A549 (cell line): ENCODE data around the gene LY86. TPM values are rescaled to one million over a fixed set of nuclear protein-coding genes. Genes with fewer than 3 reads are reported as not detected.

Experiments used
- ATAC-seq, 2 experiments: fragments of 200-7000 bp in 1 of 2; fragments of >200 bp in 1 of 2; cut with Nextera tagmentation in 1 of 2; cut with Tn5 transposase in 1 of 2; 3 replicates each; pipeline versions ENCODE4 v1.8.0 to v1.9.1; 2018 to 2020; ENCODE audit warnings: mild to moderate bottlenecking in 1 of 2, moderate library complexity in 1 of 2
- CTCF ChIA-PET: fragments of 300-600 bp; sonication (Branson Sonifier 250); formaldehyde crosslinking; extraction: SDS; loops from one replicate; lab custom pipeline; 2021; ENCODE audit warnings: antibody characterized with exemption, inconsistent platforms; lab: Yijun Ruan, JAX
- POLR2A ChIA-PET: fragments of 350-600 bp; formaldehyde crosslinking; extraction: SDS; loops from one replicate; lab custom pipeline; 2021; ENCODE audit warnings: antibody characterized with exemption, inconsistent platforms; lab: Yijun Ruan, JAX
- DNase-seq, 2 experiments: peaks; one replicate each; pipeline versions ENCODE4 v3.0.0 to v3.0.0-alpha.2; 2011 to 2016; ENCODE audit warnings: low read depth in 1 of 2, low spot score in 1 of 2
- FAIRE-seq: peaks from 2 replicates; lab custom pipeline; 2011; peaks lifted over from hg19 to GRCh38; lab: Jason Lieb, UNC
- H3K27ac ChIP-seq, 2 experiments: fragments of >200 bp; sonication (Bioruptor Twin); formaldehyde crosslinking; 3 replicates each; pipeline ENCODE4 v1.5.1; 2016 to 2017
- H3K4me1 ChIP-seq: fragments of >200 bp; sonication (Bioruptor Twin); formaldehyde crosslinking; 3 replicates; pipeline ENCODE4 v1.6.1; 2016
- H3K4me2 ChIP-seq: fragments of >200 bp; sonication (Bioruptor Twin); formaldehyde crosslinking; 3 replicates; pipeline ENCODE4 v1.6.1; 2016
- H3K4me3 ChIP-seq: fragments of >200 bp; sonication (Bioruptor Twin); formaldehyde crosslinking; 3 replicates; pipeline ENCODE4 v1.5.1; 2016
- H3K9me3 ChIP-seq: fragments of >200 bp; sonication (Bioruptor Twin); formaldehyde crosslinking; 3 replicates; pipeline ENCODE4 v1.6.1; 2016
- BHLHE40 ChIP-seq: IDR thresholded peaks from 2 replicates; pipeline ENCODE4 v1.6.1; 2012; ENCODE audit warnings: low read depth, low read length, inconsistent platforms
- CHD2 ChIP-seq: fragments of 150-350 bp; IDR thresholded peaks from 2 replicates; pipeline ENCODE4 v1.6.1; 2014; ENCODE audit warnings: low read length; ENCODE audit not compliant: partially characterized antibody
- ELK1 ChIP-seq: fragments of 150-350 bp; IDR thresholded peaks from 2 replicates; pipeline ENCODE4 v1.6.1; 2014; ENCODE audit warnings: low read depth, mild to moderate bottlenecking, low read length
- EP300 ChIP-seq, 2 experiments: fragments of >200 bp; sonication (Bioruptor Twin); formaldehyde crosslinking; IDR thresholded peaks; 2 replicates in 1 of 2; 3 replicates in 1 of 2; pipeline ENCODE4 v1.6.1; 2016 to 2017
- HEYL ChIP-seq: fragments of 250-450 bp; sonication (Bioruptor Pico); IDR thresholded peaks from 2 replicates; pipeline ENCODE4 v1.8.0; 2021; ENCODE audit warnings: mild to moderate bottlenecking, moderate library complexity
- HOXB5 ChIP-seq: fragments of 250-450 bp; sonication (Bioruptor Pico); IDR thresholded peaks from 2 replicates; pipeline ENCODE4 v1.5.0; 2020; ENCODE audit warnings: mild to moderate bottlenecking, moderate library complexity
- JUN ChIP-seq, 2 experiments: fragments of >200 bp; sonication (Bioruptor Twin); formaldehyde crosslinking; IDR thresholded peaks; 2 replicates in 1 of 2; 3 replicates in 1 of 2; pipeline ENCODE4 v1.6.1; 2016 to 2017
- JUNB ChIP-seq: fragments of >200 bp; sonication (Bioruptor Twin); formaldehyde crosslinking; IDR thresholded peaks from 2 replicates; pipeline ENCODE4 v1.6.1; 2016
- KDM5A ChIP-seq: fragments of 200-600 bp; sonication (generic); IDR thresholded peaks from 2 replicates; pipeline ENCODE4 v1.6.1; 2016; ENCODE audit warnings: antibody characterized with exemption, mild to moderate bottlenecking
- MAZ ChIP-seq: fragments of 150-350 bp; IDR thresholded peaks from 2 replicates; pipeline ENCODE4 v1.6.1; 2014; ENCODE audit warnings: antibody characterized with exemption, low read depth, low read length, borderline replicate concordance
- NFE2L2 ChIP-seq: fragments of 150-350 bp; conservative IDR thresholded peaks from 2 replicates; pipeline ENCODE4 v1.6.1; 2014; ENCODE audit warnings: low read length
- NR3C1 ChIP-seq: fragments of >200 bp; sonication (Bioruptor Twin); formaldehyde crosslinking; IDR thresholded peaks from 3 replicates; pipeline ENCODE4 v1.6.1; 2017
- PHF8 ChIP-seq: fragments of 200-600 bp; sonication (generic); IDR thresholded peaks from 2 replicates; pipeline ENCODE4 v1.6.1; 2016; ENCODE audit warnings: low read depth, mild to moderate bottlenecking, antibody characterized with exemption, moderate library complexity, borderline replicate concordance
- POLR2A ChIP-seq: IDR thresholded peaks from 2 replicates; pipeline ENCODE4 v1.6.1; 2012; ENCODE audit warnings: mild to moderate bottlenecking, low read length
- RARB ChIP-seq: fragments of 250-450 bp; sonication (Bioruptor Pico); IDR thresholded peaks from 2 replicates; pipeline ENCODE4 v1.8.0; 2021; ENCODE audit warnings: mild to moderate bottlenecking, moderate library complexity
- RCOR1 ChIP-seq: fragments of 150-350 bp; IDR thresholded peaks from 2 replicates; pipeline ENCODE4 v1.6.1; 2014; ENCODE audit warnings: antibody characterized with exemption, low read length, low read depth
- RNF2 ChIP-seq: fragments of 200-600 bp; sonication (generic); IDR thresholded peaks from 2 replicates; pipeline ENCODE4 v1.6.1; 2016; ENCODE audit warnings: low read depth, mild to moderate bottlenecking, antibody characterized with exemption, moderate library complexity, borderline replicate concordance
- SMC3 ChIP-seq: fragments of >200 bp; sonication (Bioruptor Twin); formaldehyde crosslinking; IDR thresholded peaks from 3 replicates; pipeline ENCODE4 v1.6.1; 2018; ENCODE audit warnings: inconsistent platforms
- TFCP2L1 ChIP-seq: fragments of 250-450 bp; sonication (Bioruptor Pico); IDR thresholded peaks from 2 replicates; pipeline ENCODE4 v1.5.0; 2021; ENCODE audit warnings: mild to moderate bottlenecking
- TP53 ChIP-seq: fragments of 250-450 bp; sonication (Bioruptor Pico); IDR thresholded peaks from 2 replicates; pipeline ENCODE4 v1.5.0; 2021; ENCODE audit warnings: mild to moderate bottlenecking, moderate library complexity
- ZC3H11A ChIP-seq: fragments of 450-650 bp; IDR thresholded peaks from 2 replicates; pipeline ENCODE4 v1.6.1; 2014; ENCODE audit warnings: antibody characterized with exemption, mild to moderate bottlenecking
- ZSCAN20 ChIP-seq: fragments of 250-450 bp; sonication (Bioruptor Pico); IDR thresholded peaks from 2 replicates; pipeline ENCODE4 v1.8.0; 2022; ENCODE audit warnings: mild to moderate bottlenecking, moderate library complexity
- WGBS: methylation state at CpG from one replicate; pipeline ENCODE4 v1.1.6; 2017; ENCODE audit errors: missing lambda C conversion rate; 5-methylcytosine and 5-hydroxymethylcytosine counted together
- polyA plus RNA-seq, 4 experiments: library from polyadenylated mRNA; depleted of rRNA in 3 of 4; stranded (reverse); fragments of >200 nt; fragmentation: RNase III in 1 of 4; extraction: RNeasy Plus Mini Kit Qiagen cat#74134 plus additional on column Dnase treatment in 1 of 4; gene quantifications; 2 replicates in 3 of 4; 3 replicates in 1 of 4; pipeline ENCODE4 v1.2.3, GENCODE V29; 2011 to 2017
- TF ChIP-seq, protein P1 (sequence below): fragments of >200 bp; sonication (Bioruptor Twin); formaldehyde crosslinking; IDR thresholded peaks from 3 replicates; pipeline ENCODE4 v1.6.1; 2016
- TF ChIP-seq, protein P2 (sequence below): fragments of >200 bp; sonication (Bioruptor Twin); formaldehyde crosslinking; IDR thresholded peaks from 2 replicates; pipeline ENCODE4 v1.6.1; 2016

LY86 gene
- polyA plus RNA-seq, 2 of the 4 experiments (the other 2 are of a cell fraction): not detected

- Histone ChIP-seq H3K9me3 (no peaks in the 10 kb centered on the region), H3K27ac (no peak overlapping the region), H3K4me2 (no peak overlapping the region), H3K4me3 (no peak overlapping the region), H3K4me1 (peaks cover 13% of the 10 kb centered on the region; the same call in 2 of the 3 replicates)
- FAIRE-seq (no peak), DNase-seq (no peak), ATAC-seq (no peak)
- no peak for TF ChIP-seq NR3C1
- no peak for TF ChIP-seq HEYL
- no peak for TF ChIP-seq SMC3
- no peak for TF ChIP-seq ZSCAN20 (CRISPR knock-in tag)
- no peak for TF ChIP-seq TFCP2L1 (CRISPR knock-in tag)
- no peak for TF ChIP-seq ELK1
- no peak for TF ChIP-seq PHF8
- no peak for TF ChIP-seq RNF2
- TF ChIP-seq MAZ: no peak
- POLR2A ChIA-PET: no interaction called here
- WGBS: 58% methylated on average over 2 of the region's 2 CpGs
- CTCF ChIA-PET: interaction anchor here (0.7 kb wide), 1 partner anchor 34 kb away, joined by 4 read pairs; no protein-coding TSS in a partner anchor
Observed at GRCh38 chr6:6690144-6690483, 101.6 kb downstream of the LY86 start.

DNA sequence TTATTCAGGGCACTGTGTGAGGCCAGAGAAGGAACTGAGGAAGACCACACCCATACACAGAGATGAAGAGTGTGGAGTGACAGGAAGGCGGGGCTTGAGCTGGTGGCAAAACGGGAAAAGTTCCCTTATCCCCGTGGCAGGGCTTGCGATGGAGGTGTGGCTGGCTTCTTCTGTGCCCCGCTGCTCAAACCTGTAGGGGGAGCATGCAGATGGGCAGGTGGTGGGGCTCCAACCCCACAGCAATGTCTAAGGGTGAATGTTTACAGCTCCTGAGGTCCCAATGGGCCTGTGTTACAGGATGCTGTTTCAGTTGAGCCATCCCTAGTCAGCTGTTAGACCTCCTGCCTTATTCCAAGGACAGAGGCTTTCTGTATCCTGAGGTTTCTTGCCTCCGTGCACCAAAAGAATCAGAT, 105.9 kb downstream of the LY86 start:
- TF ChIP-seq BHLHE40: no peak
- TF ChIP-seq ZC3H11A: no peak
- no peak for TF ChIP-seq HOXB5 (CRISPR knock-in tag)
- TF ChIP-seq, protein P1, sequence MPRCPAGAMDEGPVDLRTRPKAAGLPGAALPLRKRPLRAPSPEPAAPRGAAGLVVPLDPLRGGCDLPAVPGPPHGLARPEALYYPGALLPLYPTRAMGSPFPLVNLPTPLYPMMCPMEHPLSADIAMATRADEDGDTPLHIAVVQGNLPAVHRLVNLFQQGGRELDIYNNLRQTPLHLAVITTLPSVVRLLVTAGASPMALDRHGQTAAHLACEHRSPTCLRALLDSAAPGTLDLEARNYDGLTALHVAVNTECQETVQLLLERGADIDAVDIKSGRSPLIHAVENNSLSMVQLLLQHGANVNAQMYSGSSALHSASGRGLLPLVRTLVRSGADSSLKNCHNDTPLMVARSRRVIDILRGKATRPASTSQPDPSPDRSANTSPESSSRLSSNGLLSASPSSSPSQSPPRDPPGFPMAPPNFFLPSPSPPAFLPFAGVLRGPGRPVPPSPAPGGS: no peak
- no peak for TF ChIP-seq POLR2A
- no peak for TF ChIP-seq EP300 (IDR thresholded peaks at IDR 0.05)
- CTCF ChIA-PET: interaction anchor here (1.6 to 1.9 kb wide), 2 partner anchors 16 to 25 kb away, joined by 3 to 5 read pairs; no protein-coding TSS in a partner anchor
- H3K4me2 ChIP-seq: no peak overlapping the region

DNA sequence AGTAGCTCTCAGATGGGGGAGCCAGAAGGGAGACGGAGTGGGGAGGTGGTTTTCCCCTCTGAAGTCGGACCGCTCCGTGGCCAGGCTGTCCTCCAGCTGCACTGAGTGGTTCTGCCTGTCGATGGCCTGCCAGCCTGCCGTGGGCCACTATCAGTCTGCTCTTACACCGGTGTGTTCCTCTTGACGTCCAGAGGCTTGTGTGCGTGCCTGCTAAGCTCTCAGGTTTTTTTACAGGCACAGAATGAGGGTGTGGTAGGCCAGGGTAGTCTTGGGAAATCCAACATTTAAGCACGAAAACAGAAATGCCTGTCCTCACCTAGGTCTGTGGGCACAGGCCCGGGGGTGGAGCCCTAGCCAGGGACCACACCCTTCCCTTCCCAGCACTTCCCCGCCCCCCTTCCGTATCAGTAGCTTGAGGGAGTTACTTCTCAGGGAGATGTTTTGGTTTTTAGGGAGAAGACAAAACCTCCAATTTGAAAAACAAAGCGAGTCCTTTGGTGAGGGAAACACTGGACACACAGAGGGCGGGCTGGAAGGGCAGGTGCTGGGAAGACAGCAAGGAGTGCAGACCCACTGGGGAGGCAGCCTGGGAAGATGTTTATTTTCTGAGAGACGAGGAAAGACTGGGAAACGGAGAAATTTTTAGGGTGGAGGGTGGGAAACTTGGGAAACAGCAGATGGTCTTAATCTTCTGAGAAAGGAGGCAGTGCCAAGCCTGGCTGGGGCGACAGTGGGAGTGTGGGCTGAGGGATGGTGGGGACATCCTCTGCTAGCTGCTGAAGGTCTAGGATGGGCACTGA, 106.5 kb downstream of the LY86 start:
- H3K4me3 ChIP-seq: no peak overlapping the region
- no peak overlapping the region for H3K4me2 ChIP-seq
- no peak overlapping the region for H3K27ac ChIP-seq
- no peak for FAIRE-seq
- TF ChIP-seq, protein P1: no peak
- TF ChIP-seq TP53 (no peak), JUN (IDR thresholded peaks at IDR 0.05) (no peak), NFE2L2 (no peak), JUNB (no peak), RCOR1 (no peak), ELK1 (no peak), PHF8 (no peak), TFCP2L1 (CRISPR knock-in tag) (no peak), EP300 (IDR thresholded peaks at IDR 0.05) (no peak), RARB (CRISPR knock-in tag) (no peak), CHD2 (no peak), ZSCAN20 (CRISPR knock-in tag) (no peak), BHLHE40 (no peak), KDM5A (no peak), SMC3 (no peak), POLR2A (no peak)
- TF ChIP-seq, protein P2, sequence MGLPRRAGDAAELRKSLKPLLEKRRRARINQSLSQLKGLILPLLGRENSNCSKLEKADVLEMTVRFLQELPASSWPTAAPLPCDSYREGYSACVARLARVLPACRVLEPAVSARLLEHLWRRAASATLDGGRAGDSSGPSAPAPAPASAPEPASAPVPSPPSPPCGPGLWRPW: no peak
- TF ChIP-seq, all 56 proteins: peak for 0
- no peak for ATAC-seq
- ChIA-PET POLR2A (no interaction called here), CTCF (interaction anchor here (1.6 to 1.9 kb wide), 2 partner anchors 17 to 24 kb away, joined by 3 to 5 read pairs; no protein-coding TSS in a partner anchor)
- Histone ChIP-seq H3K9me3 (no peaks in the 10 kb centered on the region), H3K4me1 (peaks cover 13% of the 10 kb centered on the region)
- WGBS: 72% methylated on average over 16 of the region's 18 CpGs
- no peak for DNase-seq

More for the DNA sequence above, 105.9 kb downstream of the LY86 start:
- ATAC-seq (peak in 1 of 2 experiments; percentile 39; a peak in 2 of 6 replicates), FAIRE-seq (no peak), DNase-seq (no peak)
- Histone ChIP-seq H3K4me3 (no peak overlapping the region), H3K4me1 (peaks cover 7% of the 10 kb centered on the region), H3K27ac (no peak overlapping the region), H3K9me3 (no peaks in the 10 kb centered on the region)
- WGBS: 61% methylated on average over 5 of the region's 6 CpGs
- POLR2A ChIA-PET: no interaction called here
